Measurements from ENCODE around the gene SUSD4.
"Not testable (repeated sequence)": the region's sequence is repeated elsewhere in the genome, so short reads cannot be mapped to it uniquely, and the experiment has no call there.

SUSD4 gene, protein sequence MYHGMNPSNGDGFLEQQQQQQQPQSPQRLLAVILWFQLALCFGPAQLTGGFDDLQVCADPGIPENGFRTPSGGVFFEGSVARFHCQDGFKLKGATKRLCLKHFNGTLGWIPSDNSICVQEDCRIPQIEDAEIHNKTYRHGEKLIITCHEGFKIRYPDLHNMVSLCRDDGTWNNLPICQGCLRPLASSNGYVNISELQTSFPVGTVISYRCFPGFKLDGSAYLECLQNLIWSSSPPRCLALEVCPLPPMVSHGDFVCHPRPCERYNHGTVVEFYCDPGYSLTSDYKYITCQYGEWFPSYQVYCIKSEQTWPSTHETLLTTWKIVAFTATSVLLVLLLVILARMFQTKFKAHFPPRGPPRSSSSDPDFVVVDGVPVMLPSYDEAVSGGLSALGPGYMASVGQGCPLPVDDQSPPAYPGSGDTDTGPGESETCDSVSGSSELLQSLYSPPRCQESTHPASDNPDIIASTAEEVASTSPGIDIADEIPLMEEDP

DNA sequence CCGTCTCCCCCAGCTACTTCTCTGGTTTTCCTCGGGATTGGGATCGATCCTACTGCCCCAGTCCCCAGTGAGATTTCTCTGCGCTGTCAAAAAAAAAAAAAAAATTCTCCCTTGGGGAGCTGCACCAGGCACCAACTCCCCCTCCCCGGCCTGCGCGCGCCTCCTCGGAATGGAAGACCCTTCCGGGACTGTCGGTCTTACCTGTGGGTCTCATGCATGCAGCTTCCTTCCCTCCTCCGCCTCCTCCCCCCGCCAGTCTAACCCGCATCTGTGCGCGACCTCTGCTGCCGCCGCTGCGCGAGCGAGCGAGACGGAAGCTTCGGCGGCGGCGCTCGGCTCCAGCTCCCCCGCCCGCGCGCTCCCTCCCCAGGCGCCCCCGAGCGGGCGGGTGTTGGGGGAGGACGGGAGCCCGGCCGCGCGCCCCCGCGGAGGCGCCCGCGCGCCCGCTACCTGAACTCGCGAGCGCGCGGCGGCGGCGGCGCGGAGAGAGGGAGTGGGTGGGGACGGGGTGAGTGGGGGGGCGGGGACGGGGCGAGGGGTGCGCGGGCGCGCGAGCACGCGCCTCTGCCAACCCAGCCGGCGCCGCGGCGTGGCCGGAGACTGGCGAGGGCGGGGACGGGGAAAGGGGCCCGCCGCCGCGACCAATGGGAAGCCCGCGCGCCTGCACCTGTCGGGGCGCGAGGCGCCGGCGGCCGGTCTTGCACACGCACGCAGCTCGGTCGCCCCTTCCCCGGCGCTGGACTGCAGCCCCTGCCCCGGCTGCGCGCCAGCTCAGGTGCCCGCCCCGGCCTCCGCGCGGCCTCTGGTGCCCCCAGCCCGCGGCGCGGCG, at the start of gene SUSD4:
Gene SUSD4, minus strand, starts transcription at position 321 of the 829 bp plus-strand sequence. CDS start 751 bp downstream, outside the sequence.
- Mint-ChIP-seq H3K27ac (no peak within 1 kb of the TSS), H3K4me1 (peaks cover 20% of the 10 kb centered on the region), H3K27me3 (peaks cover 43% of the 10 kb centered on the region), H3K9me3 (no peaks in the 10 kb centered on the region), H3K36me3 (no peaks in the 10 kb centered on the region), H3K4me3 (peak within 1 kb of the TSS; percentile 80)
- peak; percentile 77 for ATAC-seq

DNA sequence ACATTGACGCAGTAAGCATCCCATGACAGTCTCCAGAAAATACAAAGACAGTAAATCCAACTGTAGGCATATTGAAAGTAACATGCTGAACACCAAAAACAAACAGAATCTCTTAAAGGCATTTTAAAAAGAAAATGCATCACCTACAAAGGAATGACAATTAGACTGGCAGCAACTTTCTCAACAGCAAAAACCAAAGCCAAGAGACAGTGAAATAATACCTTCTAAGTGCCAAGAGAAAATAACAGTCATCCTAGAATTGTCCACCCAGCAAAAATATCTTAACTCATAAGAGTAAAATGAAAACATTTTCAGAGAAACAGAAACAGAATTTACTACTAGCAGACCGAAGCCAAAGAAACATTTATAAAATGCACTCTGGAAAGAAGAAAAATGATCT, 49.2 kb upstream of the SUSD4 start:
- no peaks in the 10 kb centered on the region for H3K4me1 Mint-ChIP-seq
- no peak for ATAC-seq
- H3K9me3 Mint-ChIP-seq = no peaks in the 10 kb centered on the region
- no peaks in the 10 kb centered on the region for H3K36me3 Mint-ChIP-seq
- peaks cover 9% of the 10 kb centered on the region for H3K27me3 Mint-ChIP-seq
- H3K27ac Mint-ChIP-seq = no peak overlapping the region
- no peak overlapping the region for H3K4me3 Mint-ChIP-seq

DNA sequence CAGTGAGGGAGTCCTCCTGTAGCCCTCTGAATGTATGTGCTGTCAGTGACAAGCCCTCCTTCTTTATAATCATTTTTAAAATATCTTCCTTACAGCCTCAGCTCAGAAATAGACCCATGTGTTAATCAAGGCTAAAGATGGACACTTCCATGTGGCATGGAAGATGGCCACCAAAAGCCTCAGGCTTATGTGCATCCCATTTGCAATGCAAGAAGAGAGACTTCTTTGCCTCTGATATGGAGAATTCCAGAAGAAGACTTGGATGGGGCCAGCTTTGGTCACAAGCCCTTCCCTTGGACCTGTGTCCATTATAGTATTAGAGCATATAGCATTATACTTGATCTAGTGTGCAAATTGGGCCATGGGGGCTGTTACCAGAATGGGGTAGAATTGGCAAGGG, 47.7 kb upstream of the SUSD4 start:
- H3K27ac Mint-ChIP-seq = no peak overlapping the region
- no peak overlapping the region for H3K4me3 Mint-ChIP-seq
- H3K27me3 Mint-ChIP-seq = peaks cover 24% of the 10 kb centered on the region
- no peaks in the 10 kb centered on the region for H3K4me1 Mint-ChIP-seq
- H3K36me3 Mint-ChIP-seq = no peaks in the 10 kb centered on the region
- H3K9me3 Mint-ChIP-seq = no peaks in the 10 kb centered on the region
- ATAC-seq = no peak

DNA sequence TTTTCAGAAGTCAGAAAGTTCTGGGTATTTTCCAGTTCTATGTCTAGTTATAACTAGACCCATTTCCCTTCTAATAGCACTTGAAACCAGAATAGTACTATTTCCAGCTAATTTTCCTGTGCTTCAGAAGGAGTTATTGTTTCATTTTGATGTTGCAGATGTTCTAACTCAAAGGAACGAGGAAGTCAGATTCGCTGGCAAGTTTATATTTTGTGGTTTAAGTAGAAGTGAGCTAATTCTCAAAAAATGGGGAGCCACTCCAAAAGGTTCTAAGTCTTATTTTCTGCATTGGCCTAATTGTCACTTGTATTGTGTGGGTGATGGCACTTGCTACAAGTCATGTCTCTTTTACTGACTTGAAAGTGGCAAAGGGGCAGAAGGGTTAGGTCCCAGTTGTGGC, 47.3 kb upstream of the SUSD4 start:
- no peaks in the 10 kb centered on the region for H3K36me3 Mint-ChIP-seq
- no peak overlapping the region for H3K27ac Mint-ChIP-seq
- H3K9me3 Mint-ChIP-seq = no peaks in the 10 kb centered on the region
- H3K4me3 Mint-ChIP-seq = no peak overlapping the region
- no peaks in the 10 kb centered on the region for H3K4me1 Mint-ChIP-seq
- ATAC-seq = no peak
- H3K27me3 Mint-ChIP-seq = peaks cover 28% of the 10 kb centered on the region

DNA sequence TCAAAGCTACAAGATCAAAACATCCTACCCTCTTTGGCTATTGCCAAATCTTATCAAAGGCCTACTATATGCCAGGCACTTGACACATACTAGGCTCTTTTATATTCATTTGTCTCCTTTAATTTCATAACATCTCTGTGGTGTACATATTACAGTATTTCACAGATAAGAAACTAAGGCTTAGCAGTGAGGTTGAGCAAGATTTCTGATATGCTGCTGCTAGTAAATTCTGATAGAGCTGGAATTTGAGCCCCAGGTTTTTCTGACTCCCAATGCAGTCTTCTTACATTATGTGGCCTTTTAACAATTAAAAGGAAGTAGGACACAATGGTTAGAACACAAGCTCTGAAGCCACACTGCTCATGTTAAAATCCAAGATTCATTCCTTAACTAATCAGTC, 46.1 kb upstream of the SUSD4 start:
- peaks cover 2% of the 10 kb centered on the region for H3K9me3 Mint-ChIP-seq
- no peak for ATAC-seq

DNA sequence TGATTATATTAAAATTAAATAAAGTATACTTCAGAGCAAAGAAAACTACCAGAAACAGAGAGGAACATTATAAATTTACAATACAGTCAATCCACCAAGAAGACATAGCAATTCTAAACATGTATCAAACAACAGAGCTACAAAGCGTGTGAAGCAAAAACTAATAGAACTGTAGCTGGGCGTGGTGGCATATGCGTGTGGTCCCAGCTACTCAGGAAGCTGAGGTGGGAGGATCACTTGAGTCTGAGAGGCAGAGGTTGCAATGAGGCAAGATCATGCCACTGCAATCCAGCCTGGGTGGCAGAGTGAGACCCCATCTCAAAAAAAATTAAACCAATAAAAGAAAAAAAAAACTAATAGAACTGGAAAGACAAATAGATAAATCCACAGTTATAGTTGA, 41.5 kb upstream of the SUSD4 start:
- peaks cover 62% of the 10 kb centered on the region for H3K27me3 Mint-ChIP-seq
- no peaks in the 10 kb centered on the region for H3K4me1 Mint-ChIP-seq
- peaks cover 9% of the 10 kb centered on the region for H3K9me3 Mint-ChIP-seq
- H3K36me3 Mint-ChIP-seq = no peaks in the 10 kb centered on the region
- ATAC-seq = no peak
- H3K27ac Mint-ChIP-seq = no peak overlapping the region
- no peak overlapping the region for H3K4me3 Mint-ChIP-seq

More for the DNA sequence above, 46.1 kb upstream of the SUSD4 start:
- Mint-ChIP-seq H3K27ac (no peak overlapping the region), H3K36me3 (no peaks in the 10 kb centered on the region), H3K27me3 (peaks cover 41% of the 10 kb centered on the region), H3K4me3 (no peak overlapping the region), H3K4me1 (no peaks in the 10 kb centered on the region)

DNA sequence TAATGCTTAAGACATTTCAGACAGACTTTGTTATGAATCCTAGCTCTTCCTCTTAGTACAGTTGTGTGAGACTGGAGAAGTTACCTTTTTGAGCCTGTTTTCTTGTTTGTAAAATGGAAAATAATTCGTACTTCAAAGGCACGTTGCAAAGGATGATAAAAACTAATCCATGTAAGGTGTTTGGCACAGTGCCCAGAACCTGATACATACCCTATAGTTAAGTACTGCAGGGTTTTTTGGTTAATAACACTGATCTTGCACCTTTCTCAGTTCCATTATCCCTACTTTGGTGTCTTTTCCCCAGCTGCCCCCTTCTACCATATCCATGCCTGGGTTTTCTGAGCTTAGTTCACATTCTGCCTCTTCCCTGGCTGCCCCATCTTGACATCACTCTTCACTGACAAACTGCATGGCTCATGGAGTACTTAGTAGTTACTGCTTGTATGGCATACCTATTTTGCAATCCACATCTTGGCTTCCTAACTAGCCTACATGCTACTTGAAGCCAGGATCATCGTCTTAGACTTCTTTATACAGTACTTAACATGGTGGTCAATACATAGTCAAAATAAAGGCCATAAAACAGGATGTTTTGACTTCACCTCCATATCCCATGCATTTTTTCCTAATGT, 39.3 kb upstream of the SUSD4 start:
- Mint-ChIP-seq H3K27ac (no peak overlapping the region), H3K4me3 (no peak overlapping the region), H3K4me1 (no peaks in the 10 kb centered on the region), H3K9me3 (peaks cover 9% of the 10 kb centered on the region), H3K27me3 (peaks cover 62% of the 10 kb centered on the region), H3K36me3 (no peaks in the 10 kb centered on the region)
- ATAC-seq = no peak

DNA sequence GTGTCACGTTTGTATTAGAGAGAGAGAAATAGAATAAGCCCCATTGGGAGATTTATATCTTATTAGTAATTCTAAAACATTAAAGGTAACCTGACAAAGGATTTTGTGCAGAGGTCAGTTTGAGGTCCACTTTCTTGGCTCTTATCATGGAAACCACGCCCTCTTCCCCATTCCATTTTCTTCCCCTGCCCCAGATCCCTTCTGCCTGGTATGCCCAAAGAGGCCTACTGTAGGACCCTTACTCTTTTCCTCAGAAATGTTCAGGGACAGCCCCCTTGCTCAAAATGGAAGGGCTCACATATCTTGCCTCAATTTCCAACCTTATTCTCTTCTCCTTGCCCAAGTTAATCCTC, 38.8 kb upstream of the SUSD4 start:
- no peak overlapping the region for H3K27ac Mint-ChIP-seq
- H3K36me3 Mint-ChIP-seq = no peaks in the 10 kb centered on the region
- no peaks in the 10 kb centered on the region for H3K4me1 Mint-ChIP-seq
- H3K27me3 Mint-ChIP-seq = peaks cover 58% of the 10 kb centered on the region
- H3K4me3 Mint-ChIP-seq = no peak overlapping the region
- H3K9me3 Mint-ChIP-seq = peaks cover 9% of the 10 kb centered on the region
- ATAC-seq = no peak

DNA sequence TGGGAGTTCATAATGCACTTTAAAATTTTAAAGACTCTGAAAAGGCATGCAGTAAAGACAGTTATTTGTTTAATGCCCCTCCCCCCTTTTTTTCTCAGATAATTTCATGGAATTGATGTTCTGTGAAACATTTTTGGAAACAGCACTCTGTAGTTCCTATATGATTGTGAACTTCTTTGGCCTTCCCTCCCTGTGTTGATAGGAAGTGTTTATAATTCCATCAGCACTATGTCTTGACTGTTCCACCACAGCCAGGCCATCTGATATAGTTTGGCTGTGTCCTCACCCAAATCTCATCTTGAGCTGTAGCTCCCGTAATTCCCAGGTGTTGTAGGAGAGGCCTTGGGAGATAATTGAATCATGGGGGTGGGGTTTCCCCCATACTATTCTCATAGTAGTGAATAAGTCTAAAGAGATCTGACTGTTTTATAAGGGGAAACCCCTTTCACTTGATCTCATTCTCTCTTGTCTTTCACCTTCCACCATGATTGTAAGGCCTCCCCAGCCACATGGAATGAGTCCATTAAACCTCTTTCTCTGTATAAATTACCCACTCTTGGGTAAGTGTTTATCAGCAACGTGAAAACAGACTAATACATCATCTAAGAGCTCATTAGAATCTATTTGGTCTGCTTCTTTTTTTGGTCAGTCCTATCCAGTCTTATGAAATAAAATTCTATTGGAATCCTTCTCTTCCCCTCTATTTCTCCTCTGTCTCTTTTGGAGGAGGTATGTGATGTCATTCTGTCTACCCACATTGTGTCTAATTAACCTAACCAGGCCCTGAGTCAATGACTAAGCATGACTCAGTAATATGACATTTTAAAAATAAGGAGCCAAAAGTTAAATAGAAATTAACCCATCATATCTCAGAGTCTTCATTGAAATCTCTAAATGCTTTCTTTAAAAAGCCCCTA, 38.2 kb upstream of the SUSD4 start:
- H3K36me3 Mint-ChIP-seq = no peaks in the 10 kb centered on the region
- H3K4me3 Mint-ChIP-seq = no peak overlapping the region
- peaks cover 51% of the 10 kb centered on the region for H3K27me3 Mint-ChIP-seq
- H3K9me3 Mint-ChIP-seq = peaks cover 9% of the 10 kb centered on the region
- H3K27ac Mint-ChIP-seq = no peak overlapping the region
- no peak for ATAC-seq
- H3K4me1 Mint-ChIP-seq = no peaks in the 10 kb centered on the region

DNA sequence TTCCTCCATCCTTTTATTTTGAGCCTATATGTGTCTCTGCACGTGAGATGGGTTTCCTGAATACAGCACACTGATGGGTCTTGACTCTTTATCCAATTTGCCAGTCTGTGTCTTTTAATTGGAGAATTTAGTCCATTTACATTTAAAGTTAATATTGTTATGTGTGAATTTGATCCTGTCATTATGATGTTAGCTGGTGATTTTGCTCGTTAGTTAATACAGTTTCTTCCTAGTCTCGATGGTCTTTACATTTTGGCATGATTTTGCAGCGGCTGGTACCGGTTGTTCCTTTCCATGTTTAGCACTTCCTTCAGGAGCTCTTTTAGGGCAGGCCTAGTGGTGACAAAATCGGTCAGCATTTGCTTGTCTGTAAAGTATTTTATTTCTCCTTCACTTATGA, 35.4 kb upstream of the SUSD4 start:
- H3K4me1 Mint-ChIP-seq, H3K36me3 Mint-ChIP-seq, H3K4me3 Mint-ChIP-seq, H3K27ac Mint-ChIP-seq, ATAC-seq, H3K9me3 Mint-ChIP-seq: not testable (repeated sequence)
- peaks cover 32% of the 10 kb centered on the region for H3K27me3 Mint-ChIP-seq

DNA sequence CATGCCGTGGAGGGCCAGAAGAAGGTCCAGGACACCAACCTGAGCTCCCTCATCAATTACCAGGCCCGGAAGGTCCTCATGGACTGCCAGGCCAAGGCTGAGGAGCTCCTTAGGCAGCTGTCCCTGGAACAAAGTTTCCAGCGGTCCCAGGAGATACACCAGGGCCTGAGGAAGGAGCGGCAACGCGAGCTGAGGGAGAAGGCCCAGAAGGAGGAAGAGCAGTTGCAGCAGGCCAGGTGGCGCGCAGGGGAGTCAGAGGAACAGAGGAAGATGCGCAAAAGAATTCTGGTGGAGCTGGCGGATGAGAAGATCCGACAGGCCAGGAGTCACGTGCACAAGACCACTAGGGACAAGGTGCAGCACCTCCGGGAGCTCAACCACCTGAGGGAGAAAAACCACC, 30.7 kb upstream of the SUSD4 start:
- Mint-ChIP-seq H3K27ac (no peak overlapping the region), H3K4me3 (no peak overlapping the region), H3K9me3 (peaks cover 4% of the 10 kb centered on the region), H3K27me3 (peaks cover 39% of the 10 kb centered on the region), H3K4me1 (no peaks in the 10 kb centered on the region), H3K36me3 (no peaks in the 10 kb centered on the region)
- ATAC-seq = no peak

DNA sequence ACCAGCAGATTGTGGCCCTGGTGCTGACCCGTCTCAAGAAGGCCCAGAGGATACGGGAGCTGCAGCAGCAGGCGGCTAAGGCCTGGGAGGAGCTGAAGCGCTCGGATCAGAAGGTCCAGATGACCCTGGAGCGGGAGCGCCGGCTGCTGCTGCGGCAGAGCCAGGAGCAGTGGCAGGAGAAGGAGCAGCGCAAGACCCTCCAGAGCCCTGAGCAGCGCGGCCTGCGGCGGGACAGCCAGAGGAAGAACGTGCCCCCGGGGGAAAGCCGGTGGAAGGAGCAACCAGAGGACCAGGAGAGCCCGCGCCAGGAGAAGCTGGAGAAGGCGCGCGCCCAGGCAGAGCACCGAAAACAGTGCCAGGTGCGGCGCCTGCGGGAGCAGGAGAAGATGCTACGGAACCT, 30.3 kb upstream of the SUSD4 start:
- no peak for ATAC-seq
- H3K9me3 Mint-ChIP-seq = peaks cover 4% of the 10 kb centered on the region
- H3K27me3 Mint-ChIP-seq = peaks cover 44% of the 10 kb centered on the region
- H3K27ac Mint-ChIP-seq = no peak overlapping the region
- no peak overlapping the region for H3K4me3 Mint-ChIP-seq
- no peaks in the 10 kb centered on the region for H3K36me3 Mint-ChIP-seq
- H3K4me1 Mint-ChIP-seq = no peaks in the 10 kb centered on the region

DNA sequence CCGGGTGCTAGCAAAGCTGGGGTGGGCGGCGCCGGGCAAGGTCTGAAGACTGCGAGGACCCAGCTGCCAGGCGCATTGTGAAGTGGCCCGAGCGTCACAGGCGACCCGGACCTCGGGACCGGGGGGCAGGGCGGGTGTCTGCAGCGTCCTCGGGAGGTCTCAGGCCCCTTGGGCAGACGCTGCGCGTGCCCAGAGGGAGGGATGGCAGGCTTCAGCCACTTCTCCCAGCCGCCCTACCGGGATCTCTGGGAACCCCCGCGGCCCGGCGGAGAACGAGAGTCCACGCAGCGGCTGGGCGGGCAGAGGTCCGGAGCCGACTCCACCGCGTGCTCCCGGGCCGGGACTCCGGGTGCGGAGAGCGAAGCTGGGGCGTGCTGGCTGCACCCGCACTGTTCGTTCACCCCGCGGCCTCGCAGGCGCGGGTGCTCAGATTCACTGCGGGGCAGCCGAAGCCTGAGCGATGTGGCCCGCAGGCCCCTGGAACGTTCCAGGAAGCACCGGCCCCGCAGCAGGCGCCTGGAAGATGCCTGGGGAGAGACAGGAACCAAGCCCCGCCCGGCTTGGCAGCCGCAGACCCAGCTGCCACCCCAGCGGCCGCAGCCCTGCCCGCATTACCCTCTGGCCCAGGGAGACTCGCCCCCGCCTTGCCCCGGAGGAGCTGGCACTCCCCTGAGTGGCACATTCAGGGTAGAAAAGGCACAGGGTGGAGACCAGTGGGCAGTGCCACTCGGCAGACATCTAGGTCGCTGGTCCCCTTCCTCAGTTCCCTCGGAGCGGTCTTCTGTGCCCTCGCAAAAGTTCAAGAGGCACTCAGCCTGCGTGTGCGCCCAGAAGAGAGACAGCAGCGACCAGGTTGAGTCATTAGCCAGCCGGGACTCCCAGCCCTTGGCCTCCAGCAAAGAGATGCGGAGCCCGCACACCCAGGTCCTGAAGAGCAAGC, 29.6 kb upstream of the SUSD4 start, which contains the start of gene CCDC185:
Gene CCDC185, plus strand, starts transcription at position 141 of the 940 bp plus-strand sequence. Its CDS starts 61 bp downstream, at position 202.
- ATAC-seq = peak; percentile 16
- no peak within 1 kb of the TSS for H3K4me3 Mint-ChIP-seq
- peaks cover 4% of the 10 kb centered on the region for H3K9me3 Mint-ChIP-seq
- H3K36me3 Mint-ChIP-seq = no peaks in the 10 kb centered on the region
- no peaks in the 10 kb centered on the region for H3K4me1 Mint-ChIP-seq
- peaks cover 47% of the 10 kb centered on the region for H3K27me3 Mint-ChIP-seq
- no peak within 1 kb of the TSS for H3K27ac Mint-ChIP-seq

DNA sequence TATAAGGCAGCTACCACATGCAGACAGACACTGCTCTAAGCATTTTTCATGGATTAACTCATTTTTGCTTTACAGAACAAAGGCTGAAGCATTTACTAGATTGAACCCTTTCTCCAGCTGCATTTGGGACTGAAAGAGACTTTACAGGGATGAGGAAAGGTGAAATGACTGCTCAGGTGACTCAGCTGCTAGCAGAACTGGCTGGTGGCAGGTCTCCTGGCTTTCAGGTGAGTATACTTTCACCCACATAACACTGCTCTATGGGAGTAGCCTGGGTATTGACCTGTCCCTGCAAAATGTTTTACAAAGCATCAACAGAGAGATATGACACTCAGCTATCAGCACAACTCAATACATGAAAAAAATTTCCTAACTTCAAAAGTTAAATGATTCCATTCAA, 26.6 kb upstream of the SUSD4 start:
- Mint-ChIP-seq H3K4me3 (no peak overlapping the region), H3K4me1 (no peaks in the 10 kb centered on the region), H3K27me3 (peaks cover 56% of the 10 kb centered on the region), H3K27ac (no peak overlapping the region), H3K9me3 (peaks cover 4% of the 10 kb centered on the region), H3K36me3 (no peaks in the 10 kb centered on the region)
- no peak for ATAC-seq
